ENCODE results near the gene MRPL17.

The MRPL17 gene

GRCh38 chr11:6631361-6631890 is 51.7 kb downstream of the MRPL17 start:
- DNase-seq: no peak

- no peak for DNase-seq
Measured at GRCh38 chr11:6630632-6631291, 52.4 kb downstream of the MRPL17 start.
